AG04449 (cell line): Measurements from ENCODE around the gene ZNF407.
"Not testable (repeated sequence)": the region's sequence is repeated elsewhere in the genome, so short reads cannot be mapped to it uniquely, and the experiment has no call there.

ENCODE experiments used
- CTCF ChIA-PET: fragments of 350-600 bp; formaldehyde crosslinking; extraction: SDS; loops from one replicate; lab custom pipeline; 2021; ENCODE audit warnings: antibody characterized with exemption; lab: Yijun Ruan, JAX
- POLR2A ChIA-PET: fragments of 400-600, 350-600 bp; formaldehyde crosslinking; extraction: SDS; loops from one replicate; lab custom pipeline; 2020; ENCODE audit warnings: antibody characterized with exemption, inconsistent platforms; lab: Yijun Ruan, JAX
- DNase-seq: peaks from one replicate; pipeline ENCODE4 v3.0.0-alpha.2; 2010; ENCODE audit warnings: low read depth, low spot score
- H3K4me3 ChIP-seq: 2 replicates; pipeline ENCODE4 v1.5.1; 2011; ENCODE audit warnings: low read depth, mild to moderate bottlenecking, control low read depth, low read length
- CTCF ChIP-seq: IDR thresholded peaks from one replicate; pipeline ENCODE4 v1.5.1; 2011; ENCODE audit warnings: mild to moderate bottlenecking, moderate library complexity, low read length, control low read depth, inconsistent platforms; ENCODE audit not compliant: insufficient read depth; ENCODE audit errors: missing control alignments

The ZNF407 gene

GRCh38 chr18:74556126-74556525, 41.5 kb upstream of the ZNF407 start:
- CTCF ChIA-PET: interaction anchor here (3.2 kb wide), 1 partner anchor 202 kb away, joined by 9 read pairs; no protein-coding TSS in a partner anchor
- POLR2A ChIA-PET: no interaction called here
- no peak for TF ChIP-seq CTCF
- DNase-seq: no peak
- no peak overlapping the region for H3K4me3 ChIP-seq

- CTCF ChIA-PET: interaction anchor here (1.0 to 3.2 kb wide), 3 partner anchors 10 to 216 kb away, joined by 3 to 9 read pairs (median 4); no protein-coding TSS in a partner anchor
- no peak for TF ChIP-seq CTCF
- H3K4me3 ChIP-seq: no peak overlapping the region
- POLR2A ChIA-PET: no interaction called here
- no peak for DNase-seq
Measured at GRCh38 chr18:74558096-74558495, 39.6 kb upstream of the ZNF407 start.

GRCh38 chr18:74562131-74562730, 35.4 kb upstream of the ZNF407 start:
- ChIA-PET POLR2A (no interaction called here), CTCF (interaction anchor here (1.1 to 1.4 kb wide), 3 partner anchors 10 to 209 kb away, joined by 3 to 4 read pairs (median 4); no protein-coding TSS in a partner anchor)
- no peak overlapping the region for H3K4me3 ChIP-seq
- no peak for TF ChIP-seq CTCF
- no peak for DNase-seq

GRCh38 chr18:74562775-74563174, 34.9 kb upstream of the ZNF407 start:
- no peak for DNase-seq
- H3K4me3 ChIP-seq: no peak overlapping the region
- no peak for TF ChIP-seq CTCF
- ChIA-PET POLR2A (no interaction called here), CTCF (interaction anchor here (1.1 to 1.4 kb wide), 2 partner anchors 11 to 209 kb away, joined by 3 to 4 read pairs; no protein-coding TSS in a partner anchor)

GRCh38 chr18:74563999-74564398, 33.7 kb upstream of the ZNF407 start:
- TF ChIP-seq CTCF: no peak
- DNase-seq: no peak
- ChIA-PET POLR2A (no interaction called here), CTCF (interaction anchor here (1.0 to 2.2 kb wide), 2 partner anchors 8 to 12 kb away, joined by 3 to 11 read pairs; no protein-coding TSS in a partner anchor)
- H3K4me3 ChIP-seq: no peak overlapping the region

DNA sequence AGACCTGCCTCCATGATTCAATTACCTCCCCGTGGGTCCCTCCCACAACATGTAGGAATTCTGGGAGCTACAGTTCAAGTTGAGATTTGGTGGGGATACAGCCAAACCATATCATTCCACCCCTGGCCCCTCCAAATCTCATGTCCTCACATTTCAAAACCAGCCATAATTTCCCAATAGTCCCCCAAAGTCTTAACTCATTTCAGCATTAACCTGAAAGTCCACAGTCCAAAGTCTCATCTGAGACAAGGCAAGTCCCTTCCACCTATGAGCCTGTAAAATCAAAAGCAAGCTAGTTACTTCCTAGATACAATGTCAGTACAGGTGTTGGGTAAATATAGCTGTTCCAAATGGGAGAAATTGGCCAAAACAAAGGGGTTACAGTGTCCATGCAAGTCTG, 32.5 kb upstream of the ZNF407 start:
- CTCF ChIA-PET: interaction anchor here (2.2 kb wide), 1 partner anchor 13 kb away, joined by 11 read pairs; no protein-coding TSS in a partner anchor
- H3K4me3 ChIP-seq, POLR2A ChIA-PET, DNase-seq: not testable (repeated sequence)

- CTCF ChIA-PET, DNase-seq, H3K4me3 ChIP-seq, POLR2A ChIA-PET: not testable (repeated sequence)
Measured at GRCh38 chr18:74565993-74566392, 31.7 kb upstream of the ZNF407 start.
